GM10266 (cell line): ENCODE data around the gene CREBBP.
A peak's percentile ranks its signal among the peaks of the same experiment; 100 is the strongest.
"Not testable (repeated sequence)": the region's sequence is repeated elsewhere in the genome, so short reads cannot be mapped to it uniquely, and the experiment has no call there.

Experiments used
- DNase-seq: peaks from one replicate; pipeline ENCODE4 v3.0.0; 2012; ENCODE audit errors: extremely low spot score
- TF ChIP-seq, protein P1 (sequence below): IDR thresholded peaks from 2 replicates; pipeline ENCODE4 v1.5.1; 2012; ENCODE audit warnings: mild to moderate bottlenecking, low read depth; ENCODE audit not compliant: control insufficient read depth, insufficient read depth; ENCODE audit errors: missing control alignments

Gene CREBBP

DNA sequence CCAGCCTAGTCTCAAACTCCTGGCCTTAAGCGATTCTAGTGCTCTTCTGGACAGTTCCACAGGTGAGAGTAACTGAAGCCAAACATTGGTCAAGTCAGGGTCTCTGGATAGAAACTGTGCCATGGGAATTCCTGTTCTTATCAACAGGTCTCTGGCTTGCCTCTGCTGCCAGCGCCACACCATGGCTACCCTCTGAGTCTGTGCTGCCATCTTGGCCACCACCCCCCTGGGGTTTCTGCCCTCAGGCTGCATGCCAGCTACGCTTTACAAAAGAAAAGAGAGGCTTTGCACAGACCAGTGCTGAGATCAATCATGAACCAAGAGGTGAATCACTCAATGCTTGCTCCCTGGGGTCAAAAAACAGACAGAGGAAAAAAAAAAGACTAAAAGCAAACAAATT is 24.4 kb upstream of the CREBBP start:
- TF ChIP-seq, protein P1, sequence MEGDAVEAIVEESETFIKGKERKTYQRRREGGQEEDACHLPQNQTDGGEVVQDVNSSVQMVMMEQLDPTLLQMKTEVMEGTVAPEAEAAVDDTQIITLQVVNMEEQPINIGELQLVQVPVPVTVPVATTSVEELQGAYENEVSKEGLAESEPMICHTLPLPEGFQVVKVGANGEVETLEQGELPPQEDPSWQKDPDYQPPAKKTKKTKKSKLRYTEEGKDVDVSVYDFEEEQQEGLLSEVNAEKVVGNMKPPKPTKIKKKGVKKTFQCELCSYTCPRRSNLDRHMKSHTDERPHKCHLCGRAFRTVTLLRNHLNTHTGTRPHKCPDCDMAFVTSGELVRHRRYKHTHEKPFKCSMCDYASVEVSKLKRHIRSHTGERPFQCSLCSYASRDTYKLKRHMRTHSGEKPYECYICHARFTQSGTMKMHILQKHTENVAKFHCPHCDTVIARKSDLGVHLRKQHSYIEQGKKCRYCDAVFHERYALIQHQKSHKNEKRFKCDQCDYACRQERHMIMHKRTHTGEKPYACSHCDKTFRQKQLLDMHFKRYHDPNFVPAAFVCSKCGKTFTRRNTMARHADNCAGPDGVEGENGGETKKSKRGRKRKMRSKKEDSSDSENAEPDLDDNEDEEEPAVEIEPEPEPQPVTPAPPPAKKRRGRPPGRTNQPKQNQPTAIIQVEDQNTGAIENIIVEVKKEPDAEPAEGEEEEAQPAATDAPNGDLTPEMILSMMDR: no peak
- no peak for DNase-seq

DNA sequence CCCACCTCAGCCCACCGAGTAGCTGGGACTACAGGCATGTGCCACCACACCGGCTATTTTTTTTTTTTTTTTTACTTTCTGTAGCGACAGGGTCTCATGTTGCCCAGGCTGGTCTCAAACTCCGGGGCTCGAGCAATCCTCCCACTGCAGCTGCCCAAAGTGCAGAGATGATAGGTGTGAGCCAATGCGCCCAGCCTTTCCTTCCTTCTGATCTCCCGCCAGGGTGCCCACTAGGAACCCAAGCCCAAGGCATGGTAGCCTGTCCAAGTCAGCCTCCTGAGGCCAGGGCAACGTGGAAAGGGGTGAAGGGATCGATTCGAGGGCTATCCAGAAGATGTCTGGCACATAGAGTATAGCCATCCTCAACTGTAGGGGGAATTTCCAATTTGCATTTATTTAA is 9.6 kb upstream of the CREBBP start:
- TF ChIP-seq, protein P1: no peak

DNA sequence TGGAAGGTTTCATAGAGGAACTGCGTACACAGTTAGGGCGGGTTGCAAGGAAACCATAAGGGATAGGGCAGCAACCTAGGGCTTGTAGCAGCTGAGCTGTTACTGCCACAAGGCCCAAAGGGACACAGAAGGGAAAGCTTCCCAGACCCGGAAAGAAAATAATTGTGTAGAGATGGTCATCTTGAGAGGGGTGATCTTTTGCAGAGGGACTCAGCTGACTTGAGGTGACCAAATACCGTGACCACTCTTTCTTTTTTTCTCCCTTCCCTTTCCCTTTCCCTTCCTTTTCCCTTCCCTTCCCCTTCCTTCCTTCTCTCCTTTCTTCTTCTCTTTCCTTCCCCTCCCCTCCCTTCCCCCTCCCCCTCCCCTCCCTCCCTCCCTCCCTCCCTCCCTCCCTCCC is 8.5 kb upstream of the CREBBP start:
- TF ChIP-seq, protein P1: no peak
- no peak for DNase-seq

More for the DNA sequence above, 9.6 kb upstream of the CREBBP start:
- no peak for DNase-seq

DNA sequence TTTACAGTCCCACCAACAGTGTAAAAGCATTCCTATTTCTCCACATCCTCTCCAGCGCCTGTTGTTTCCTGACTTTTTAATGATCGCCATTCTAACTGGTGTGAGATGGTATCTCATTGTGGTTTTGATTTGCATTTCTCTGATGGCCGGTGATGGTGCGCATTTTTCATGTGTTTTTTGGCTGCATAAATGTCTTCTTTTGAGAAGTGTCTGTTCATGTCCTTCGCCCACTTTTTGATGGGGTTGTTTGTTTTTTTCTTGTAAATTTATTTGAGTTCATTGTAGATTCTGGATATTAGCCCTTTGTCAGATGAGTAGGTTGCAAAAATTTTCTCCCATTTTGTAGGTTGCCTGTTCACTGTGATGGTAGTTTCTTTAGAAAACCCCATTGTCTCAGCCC is 5.5 kb upstream of the CREBBP start:
- not testable (repeated sequence) for DNase-seq

DNA sequence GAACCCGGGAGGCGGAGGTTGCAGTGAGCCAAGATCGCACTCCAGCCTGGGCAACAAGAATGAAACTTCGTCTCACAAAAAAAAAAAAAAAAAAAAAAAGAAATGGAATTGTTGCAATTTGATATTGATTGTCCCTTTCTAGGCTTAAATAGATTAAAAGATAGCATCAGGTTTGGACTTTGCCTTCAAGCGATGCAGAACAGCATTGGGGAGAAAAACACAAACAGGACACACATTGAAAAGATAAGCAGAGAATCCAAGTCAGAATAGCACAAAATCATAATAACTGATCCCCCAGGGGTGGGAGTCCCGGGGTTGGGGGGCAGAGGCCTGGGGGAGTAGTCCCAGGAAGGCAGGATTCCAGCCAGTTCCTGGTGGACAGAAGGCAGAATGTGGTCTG is 3.9 kb upstream of the CREBBP start:
- TF ChIP-seq, protein P1: no peak
- DNase-seq: no peak

DNA sequence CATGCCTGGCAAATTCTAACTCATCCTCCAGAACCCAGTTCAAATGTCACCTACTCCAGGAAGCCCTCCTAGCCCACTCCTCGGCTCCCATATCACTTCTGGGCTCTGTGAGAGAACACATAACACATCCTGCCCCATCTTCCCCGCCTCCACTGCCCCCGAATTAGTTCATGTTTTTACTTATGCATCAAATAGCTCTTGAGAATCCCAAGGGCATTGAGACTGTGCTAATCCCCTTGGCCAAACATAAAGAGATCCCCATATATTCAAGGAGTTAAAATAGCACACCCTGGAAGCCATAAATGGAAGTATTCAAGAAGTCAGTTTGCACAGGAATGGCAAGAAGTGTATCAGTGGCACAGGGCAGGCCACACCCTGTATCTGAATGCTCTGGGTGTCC is 2.0 kb upstream of the CREBBP start:
- no peak for DNase-seq
- TF ChIP-seq, protein P1: no peak

DNA sequence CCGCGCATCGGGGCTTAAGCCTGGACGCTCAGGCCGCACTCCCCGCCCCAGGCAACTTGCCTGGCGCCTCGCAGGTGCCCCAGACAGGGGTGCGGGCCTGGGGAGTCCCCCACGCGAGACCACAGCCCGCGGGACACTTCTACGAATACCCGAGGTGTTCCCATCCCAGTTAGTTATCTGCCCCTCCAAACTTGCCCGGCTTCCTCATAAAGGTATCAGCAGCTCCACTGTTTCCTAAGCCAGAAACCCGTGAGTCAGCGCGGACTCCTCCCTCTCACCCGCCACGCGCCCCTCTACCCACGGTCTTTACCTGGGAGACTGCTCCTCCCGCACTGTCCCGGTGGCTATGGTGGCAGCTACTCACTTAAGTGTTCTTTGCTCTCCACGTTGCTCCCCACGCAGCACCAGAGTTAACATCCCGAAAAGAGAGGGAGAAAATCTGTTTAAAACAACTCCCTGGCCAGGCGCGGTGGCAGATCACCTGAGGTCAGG is 1.0 kb upstream of the CREBBP start:
- TF ChIP-seq, protein P1: no peak
- DNase-seq: no peak

DNA sequence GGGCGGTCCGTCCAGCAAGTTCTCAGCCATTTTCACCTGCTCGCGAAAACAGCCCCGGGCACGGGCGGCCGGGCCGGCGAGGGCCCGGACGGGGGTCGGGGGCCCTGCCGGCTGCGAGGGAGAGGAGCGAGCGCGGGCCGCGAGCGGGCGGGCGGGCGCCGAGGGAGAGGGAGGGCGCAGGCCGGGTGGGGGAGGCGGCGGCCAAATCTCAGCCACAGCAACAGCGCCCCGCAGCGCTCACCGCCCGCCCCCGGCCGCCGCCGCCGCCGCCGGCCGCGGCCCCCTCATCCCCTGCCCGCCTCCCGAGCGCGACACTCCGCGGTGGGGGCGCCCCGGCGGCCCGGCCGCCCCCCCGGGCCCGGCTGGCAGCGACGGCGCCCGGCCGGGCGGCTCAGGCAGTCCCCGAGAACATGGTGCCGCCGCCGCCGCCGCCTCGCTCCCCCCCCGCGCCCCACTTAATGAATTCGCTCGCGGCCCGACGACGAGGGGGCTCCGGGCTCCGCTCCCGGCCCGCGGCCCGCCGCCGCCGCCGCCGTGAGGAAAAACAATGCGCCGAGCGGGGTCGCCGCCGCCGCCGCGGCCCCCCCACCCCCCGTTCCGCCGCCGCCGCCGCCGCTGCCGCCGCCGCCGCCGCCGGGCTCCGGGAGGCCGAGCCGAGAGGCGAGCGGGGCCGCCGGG is 487 bp downstream of the CREBBP start:
- TF ChIP-seq, protein P1: peak; percentile 54
- DNase-seq: peak; percentile 86
